HG02763 (cell line): ENCODE data around the gene RASSF8.
"Not testable (repeated sequence)": the region's sequence is repeated elsewhere in the genome, so short reads cannot be mapped to it uniquely, and the experiment has no call there.

Experiments
- ATAC-seq: cut with Tn5 transposase; IDR thresholded peaks from one replicate; pipeline ENCODE4 v1.9.1; 2021; ENCODE audit warnings: mild to moderate bottlenecking, moderate library complexity; ENCODE audit not compliant: unreplicated experiment

Gene RASSF8

GRCh38 chr12:26055087-26055486 lies 96.6 kb downstream of the RASSF8 start:
- ATAC-seq: no peak

- no peak for ATAC-seq
Measured at GRCh38 chr12:26056335-26056734, 97.9 kb downstream of the RASSF8 start.

GRCh38 chr12:26057271-26057670 lies 98.8 kb downstream of the RASSF8 start:
- not testable (repeated sequence) for ATAC-seq

- ATAC-seq: no peak
Measured at GRCh38 chr12:26058308-26058707, 99.8 kb downstream of the RASSF8 start.

- no peak for ATAC-seq
Measured at GRCh38 chr12:26058818-26059217, 100.3 kb downstream of the RASSF8 start.

- no peak for ATAC-seq
Measured at GRCh38 chr12:26062006-26062405, 103.5 kb downstream of the RASSF8 start.

- no peak for ATAC-seq
Measured at GRCh38 chr12:26062566-26062965, 104.1 kb downstream of the RASSF8 start.

- ATAC-seq: no peak
Measured at GRCh38 chr12:26065451-26065850, 107.0 kb downstream of the RASSF8 start.

- no peak for ATAC-seq
Measured at GRCh38 chr12:26068503-26068902, 110.0 kb downstream of the RASSF8 start.

GRCh38 chr12:26069796-26070195 lies 111.3 kb downstream of the RASSF8 start:
- no peak for ATAC-seq

GRCh38 chr12:26077915-26078702 lies 119.6 kb downstream of the RASSF8 start:
- no peak for ATAC-seq

- ATAC-seq: no peak
Measured at GRCh38 chr12:26080911-26081310, 122.4 kb downstream of the RASSF8 start.

- ATAC-seq: no peak
Measured at GRCh38 chr12:26086936-26087335, 128.5 kb downstream of the RASSF8 start.

- peak; percentile 99 for ATAC-seq
Measured at GRCh38 chr12:26088998-26089397, 130.5 kb downstream of the RASSF8 start.

GRCh38 chr12:26090836-26091510 lies 132.5 kb downstream of the RASSF8 start:
- no peak for ATAC-seq

- no peak for ATAC-seq
Measured at GRCh38 chr12:26091822-26092221, 133.3 kb downstream of the RASSF8 start.

GRCh38 chr12:26092346-26093105 lies 134.0 kb downstream of the RASSF8 start:
- no peak for ATAC-seq

GRCh38 chr12:26095186-26095585 lies 136.7 kb downstream of the RASSF8 start:
- no peak for ATAC-seq

GRCh38 chr12:26096036-26096435 lies 137.6 kb downstream of the RASSF8 start:
- ATAC-seq: no peak

GRCh38 chr12:26097046-26097878 lies 138.8 kb downstream of the RASSF8 start:
- peak; percentile 60 for ATAC-seq
